Right lobe of liver (tissue), 4 donors: Measurements from ENCODE around the gene TAAR5.
"Not testable (repeated sequence)": the region's sequence is repeated elsewhere in the genome, so short reads cannot be mapped to it uniquely, and the experiment has no call there.

Source experiments
- CTCF ChIP-seq, 4 donors: fragments of 200-600 bp in 3 of 4; fragments of 450-650 bp in 1 of 4; IDR thresholded peaks; one replicate each; pipeline versions ENCODE4 v1.5.1 to v1.8.0; 2016 to 2022; ENCODE audit warnings: antibody characterized with exemption in 4 of 4, mild to moderate bottlenecking in 2 of 4
- POLR2A ChIP-seq: fragments of 450-650 bp; IDR thresholded peaks from one replicate; pipeline ENCODE4 v1.6.1; 2017; ENCODE audit warnings: antibody characterized with exemption, mild to moderate bottlenecking
- donor health status: DM: no; HTN: no; CAD: no.
- donor health status: DM: no; HTN: no; CAD: no.
- donor health status: DM: no; HTN: yes; CAD: no.

GRCh38 chr6:132600900-132601299, 11.4 kb upstream of the TAAR5 start:
- not testable (repeated sequence) for TF ChIP-seq CTCF (IDR thresholded peaks at IDR 0.05); POLR2A
